HG02852 (cell line): ENCODE measurements around the gene EFCAB12.
"Not testable (repeated sequence)": the region's sequence is repeated elsewhere in the genome, so short reads cannot be mapped to it uniquely, and the experiment has no call there.

Experiments used
- ATAC-seq: cut with Tn5 transposase; IDR thresholded peaks from one replicate; pipeline ENCODE4 v1.9.1; 2021; ENCODE audit warnings: mild to moderate bottlenecking, moderate library complexity; ENCODE audit not compliant: unreplicated experiment

Gene EFCAB12

DNA sequence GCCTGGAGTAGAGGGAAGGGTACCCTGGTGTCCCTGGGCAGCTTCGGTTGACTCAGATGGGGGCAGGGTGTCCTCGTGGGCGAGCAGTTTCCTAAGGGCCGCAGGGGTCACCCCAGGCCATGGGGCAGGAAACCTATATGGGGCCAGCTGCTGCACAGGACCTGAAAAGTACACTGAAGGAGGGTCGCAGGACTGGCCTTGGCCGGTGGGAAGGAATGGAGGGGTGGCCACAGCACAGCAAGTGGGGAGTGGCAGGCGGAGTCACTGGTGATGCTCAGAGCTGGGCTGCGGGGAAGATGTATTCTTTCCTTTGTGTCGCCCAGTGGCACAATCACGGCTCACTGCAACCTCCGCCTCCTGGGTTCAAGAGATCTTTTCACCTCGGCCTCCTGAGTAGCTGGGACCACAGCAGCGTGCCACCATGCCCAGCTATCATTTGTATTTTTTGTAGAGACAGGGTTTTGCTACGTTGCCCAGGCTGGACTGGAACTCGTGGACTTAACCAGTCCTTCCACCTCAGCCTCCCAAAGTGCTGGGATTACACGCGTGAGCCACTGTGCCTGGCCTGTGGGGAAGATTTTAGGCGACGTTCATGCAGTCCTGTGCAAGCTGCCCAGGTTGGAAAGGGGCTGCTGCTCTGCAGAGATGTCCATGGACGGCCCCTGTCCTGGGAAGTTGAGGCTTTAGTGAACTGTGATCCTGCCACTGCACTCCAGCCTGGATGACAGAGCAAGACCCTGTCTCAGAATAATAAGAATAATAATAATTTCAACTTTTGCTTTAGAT lies 57.2 kb downstream of the EFCAB12 start:
- ATAC-seq = no peak

GRCh38 chr3:129370248-129370964 lies 58.0 kb downstream of the EFCAB12 start:
- ATAC-seq = no peak

DNA sequence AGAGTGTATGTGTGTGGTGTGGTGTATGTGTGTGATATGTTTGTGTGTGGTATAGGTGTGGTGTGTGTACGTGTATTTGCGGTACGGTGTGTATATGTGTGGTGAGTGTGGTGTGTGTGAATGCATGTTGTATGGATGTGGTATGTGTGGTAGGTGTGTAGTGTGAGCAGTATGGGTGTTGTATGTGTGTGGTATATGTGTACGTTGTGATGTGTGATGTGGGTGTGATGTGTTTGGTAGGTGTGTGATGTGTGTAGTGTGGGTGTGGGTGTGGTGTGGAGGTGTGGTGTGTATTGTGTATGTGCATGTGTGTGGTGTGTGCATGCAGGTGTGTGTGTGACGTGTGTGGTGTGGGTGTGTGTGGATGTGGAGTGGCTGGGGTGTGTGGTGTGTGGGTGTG lies 58.7 kb downstream of the EFCAB12 start:
- no peak for ATAC-seq

GRCh38 chr3:129367821-129368220 lies 60.6 kb downstream of the EFCAB12 start:
- ATAC-seq = no peak

- ATAC-seq = no peak
Observed at GRCh38 chr3:129366312-129366831, 62.1 kb downstream of the EFCAB12 start.

DNA sequence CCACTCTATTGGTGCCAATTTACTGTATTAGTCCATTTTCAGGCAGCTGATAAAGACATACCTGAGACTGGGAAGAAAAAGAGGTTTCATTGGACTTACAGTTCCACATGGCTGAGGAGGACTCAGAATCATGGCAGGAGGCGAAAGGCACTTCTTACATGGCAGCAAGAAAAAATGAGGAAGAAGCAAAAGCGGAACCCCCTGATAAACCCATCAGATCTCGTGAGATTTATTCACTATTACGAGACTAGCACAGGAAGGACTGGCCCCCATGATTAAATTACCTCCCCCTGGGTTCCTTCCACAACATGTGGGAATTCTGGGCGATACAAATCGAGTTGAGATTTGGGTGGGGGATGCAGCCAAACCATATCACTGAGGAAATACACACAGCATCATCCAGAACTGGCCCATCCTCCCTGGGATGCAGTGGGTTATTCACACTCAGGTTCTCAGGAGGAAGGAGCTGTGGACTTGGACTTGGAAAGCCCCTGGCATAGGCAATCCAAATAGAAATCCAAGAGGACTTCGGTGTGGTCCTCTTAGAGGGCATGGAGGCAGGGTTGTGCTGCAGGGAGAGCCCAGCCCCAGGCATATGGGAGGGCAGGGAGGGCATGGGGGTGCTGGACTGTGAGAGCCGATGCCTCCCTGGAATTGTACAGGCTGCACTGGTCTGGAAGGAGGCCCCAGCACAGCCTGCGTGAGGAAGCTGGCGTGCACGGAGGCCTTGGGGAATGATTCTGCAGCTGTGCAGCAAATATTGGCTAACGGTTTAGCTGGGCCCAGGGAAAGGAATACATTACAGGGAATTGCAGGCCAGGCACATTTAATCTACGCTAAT lies 62.9 kb downstream of the EFCAB12 start:
- no peak for ATAC-seq

GRCh38 chr3:129364811-129365210 lies 63.6 kb downstream of the EFCAB12 start:
- not testable (repeated sequence) for ATAC-seq

DNA sequence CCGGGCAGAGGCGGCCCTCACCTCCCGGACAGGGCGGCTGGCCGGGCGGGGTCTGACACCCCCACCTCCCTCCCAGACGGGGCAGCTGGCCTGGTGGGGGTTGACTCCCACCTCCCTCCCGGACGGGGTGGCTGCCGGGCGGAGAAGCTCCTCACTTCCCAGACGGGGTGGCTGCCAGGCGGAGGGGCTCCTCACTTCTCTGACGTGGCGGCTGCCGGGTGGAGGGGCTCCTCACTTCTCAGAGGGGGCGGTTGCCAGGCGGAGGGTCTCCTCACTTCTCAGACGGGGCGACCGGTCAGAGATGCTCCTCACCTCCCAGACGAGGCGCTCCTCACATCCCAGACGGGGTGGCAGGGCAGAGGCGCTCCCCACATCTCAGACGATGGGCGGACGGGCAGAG lies 65.1 kb downstream of the EFCAB12 start:
- not testable (repeated sequence) for ATAC-seq

GRCh38 chr3:129360705-129361460 lies 67.6 kb downstream of the EFCAB12 start:
- no peak for ATAC-seq

GRCh38 chr3:129360171-129360611 lies 68.2 kb downstream of the EFCAB12 start:
- ATAC-seq = no peak

GRCh38 chr3:129358772-129359371 lies 69.6 kb downstream of the EFCAB12 start:
- ATAC-seq = no peak

GRCh38 chr3:129358177-129358771 lies 70.2 kb downstream of the EFCAB12 start:
- ATAC-seq = no peak

GRCh38 chr3:129357616-129358015 lies 70.8 kb downstream of the EFCAB12 start:
- ATAC-seq = no peak

DNA sequence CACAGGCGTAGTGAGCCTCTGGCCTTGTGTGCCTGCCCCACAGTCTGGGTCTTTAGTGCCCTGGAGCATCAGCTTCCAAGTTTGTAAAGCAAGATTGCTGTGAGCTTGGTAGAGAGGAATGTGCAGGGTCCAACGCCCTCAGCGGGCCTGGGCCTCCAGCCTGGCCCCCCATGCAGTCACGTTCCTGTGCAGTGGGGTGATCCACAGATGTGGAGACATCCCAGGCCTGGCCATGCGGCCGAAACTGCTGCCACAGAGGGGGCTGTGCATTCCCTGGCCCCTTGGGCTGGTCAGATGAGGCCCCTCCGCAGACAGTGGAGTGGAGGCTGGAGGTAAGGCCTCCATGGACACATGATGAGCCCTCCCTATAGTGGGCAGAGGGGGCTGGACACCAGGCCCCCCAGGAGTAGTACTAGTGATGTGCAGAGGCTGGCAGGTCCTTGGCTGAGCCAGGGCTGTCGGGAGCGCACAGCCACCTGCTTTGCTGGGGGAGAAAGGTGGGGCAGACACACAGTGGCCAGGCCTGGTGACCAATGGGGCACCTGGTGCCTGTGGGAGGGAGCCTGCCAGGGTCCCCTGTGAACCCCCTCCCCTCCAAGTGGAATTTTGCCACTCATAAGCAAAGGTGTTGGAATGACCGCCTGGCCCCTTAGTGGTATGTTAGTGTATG lies 71.5 kb downstream of the EFCAB12 start:
- ATAC-seq = no peak

GRCh38 chr3:129353589-129353941 lies 74.9 kb downstream of the EFCAB12 start:
- ATAC-seq = no peak

GRCh38 chr3:129352650-129353588 lies 75.5 kb downstream of the EFCAB12 start:
- no peak for ATAC-seq

- no peak for ATAC-seq
Observed at GRCh38 chr3:129352045-129352444, 76.4 kb downstream of the EFCAB12 start.
